ENCODE data around the gene TAOK1.

GRCh38 chr17:29544066-29544465 is 153.9 kb downstream of the TAOK1 start:
- TF ChIP-seq CTCF (IDR thresholded peaks at IDR 0.05), result no peak
- TF ChIP-seq POLR2A (IDR thresholded peaks at IDR 0.05), result no peak
